Activated CD4-positive, alpha-beta T cell treated with anti-CD3 and anti-CD28 coated beads, Interleukin-2, amount 10 ng/mL, durations not matched to agents 7 days and 5 days (primary cell): ENCODE results near the gene RNF4. TPM values are rescaled to one million over a fixed set of nuclear protein-coding genes. Genes with fewer than 3 reads are reported as not detected.
"Not testable (repeated sequence)": the region's sequence is repeated elsewhere in the genome, so short reads cannot be mapped to it uniquely, and the experiment has no call there.

Experiments
- CTCF ChIA-PET: fragments of 350-600 bp; sonication (Branson Sonifier 250); formaldehyde crosslinking; loops from one replicate; lab custom pipeline; 2021; ENCODE audit warnings: antibody characterized with exemption; lab: Charles Lee
- POLR2A ChIA-PET: fragments of 350-600 bp; sonication (Branson Sonifier 250); formaldehyde crosslinking; loops from one replicate; lab custom pipeline; 2021; ENCODE audit warnings: antibody characterized with exemption; lab: Charles Lee
- DNase-seq: peaks from one replicate; pipeline ENCODE4 v3.0.0-alpha.2; 2020
- H3K27ac Mint-ChIP-seq: one replicate; pipeline ENCODE4 v1.8.0; 2021; ENCODE audit warnings: mild to moderate bottlenecking, moderate library complexity, mixed read lengths
- H3K27me3 Mint-ChIP-seq: one replicate; pipeline ENCODE4 v1.8.0; 2021; ENCODE audit warnings: mixed read lengths
- H3K36me3 Mint-ChIP-seq: one replicate; pipeline ENCODE4 v1.8.0; 2021; ENCODE audit warnings: low read depth, mixed read lengths
- H3K4me1 Mint-ChIP-seq: one replicate; pipeline ENCODE4 v1.8.0; 2021; ENCODE audit warnings: mixed read lengths
- H3K4me3 Mint-ChIP-seq: one replicate; pipeline ENCODE4 v1.8.0; 2021; ENCODE audit warnings: mild to moderate bottlenecking, moderate library complexity, mixed read lengths
- H3K9me3 Mint-ChIP-seq: one replicate; pipeline ENCODE4 v1.8.0; 2021; ENCODE audit warnings: mixed read lengths
- total RNA-seq, 2 experiments: library from RNA; stranded (reverse); gene quantifications; one replicate each; pipeline ENCODE4 v1.2.3, GENCODE V29; 2021

The RNF4 gene
- total RNA-seq, 2 experiments from 2014 or later, result 96.2 to 102 TPM

GRCh38 chr4:2429945-2430757 is 38.8 kb upstream of the RNF4 start:
- CTCF ChIA-PET, result interaction anchor here (0.6 to 1.1 kb wide), 3 partner anchors 11 to 24 kb away, joined by 3 to 4 read pairs (median 4); partner anchors contain the start of gene CFAP99
- H3K4me1 Mint-ChIP-seq, H3K27ac Mint-ChIP-seq, H3K9me3 Mint-ChIP-seq, POLR2A ChIA-PET, DNase-seq, H3K27me3 Mint-ChIP-seq, H3K4me3 Mint-ChIP-seq, H3K36me3 Mint-ChIP-seq: not testable (repeated sequence)

DNA sequence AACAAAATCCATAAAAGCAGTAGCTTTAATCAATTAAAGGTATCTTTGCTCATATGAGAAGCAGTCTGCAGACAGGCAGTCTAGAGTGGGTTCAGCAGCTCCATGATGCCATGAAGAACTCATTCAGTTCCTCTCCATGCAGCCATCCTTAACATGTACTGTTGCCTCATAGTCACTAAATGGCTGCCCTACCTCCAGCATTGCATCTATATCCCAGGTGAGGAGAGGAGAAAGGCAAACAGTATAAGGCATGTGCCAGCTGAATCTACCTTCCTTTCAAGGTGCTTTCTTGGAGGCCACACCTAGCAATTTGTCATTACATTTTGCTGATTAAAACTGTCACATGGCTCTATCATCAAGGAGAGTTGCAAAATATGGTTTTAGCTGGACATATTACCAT is 36.9 kb upstream of the RNF4 start:
- no peaks in the 10 kb centered on the region for H3K27me3 Mint-ChIP-seq
- DNase-seq, result no peak
- H3K36me3 Mint-ChIP-seq, result no peaks in the 10 kb centered on the region
- H3K4me3 Mint-ChIP-seq, result no peak overlapping the region
- CTCF ChIA-PET, result interaction anchor here (0.6 to 1.4 kb wide), 3 partner anchors 9 to 19 kb away, joined by 3 to 5 read pairs (median 3); no protein-coding TSS in a partner anchor
- H3K9me3 Mint-ChIP-seq, result no peaks in the 10 kb centered on the region
- POLR2A ChIA-PET, result no interaction called here
- no peak overlapping the region for H3K27ac Mint-ChIP-seq
- H3K4me1 Mint-ChIP-seq, result no peaks in the 10 kb centered on the region

- CTCF ChIA-PET, result interaction anchor here (2.2 kb wide), 1 partner anchor 11 kb away, joined by 8 read pairs; no protein-coding TSS in a partner anchor
- Mint-ChIP-seq H3K36me3 (no peaks in the 10 kb centered on the region), H3K4me1 (no peaks in the 10 kb centered on the region), H3K27me3 (no peaks in the 10 kb centered on the region), H3K4me3 (no peak overlapping the region), H3K9me3 (no peaks in the 10 kb centered on the region), H3K27ac (no peak overlapping the region)
- POLR2A ChIA-PET, result no interaction called here
- no peak for DNase-seq
These were observed 35.8 kb upstream of the RNF4 start for GRCh38 chr4:2432991-2433530.

GRCh38 chr4:2433609-2434350 is 35.1 kb upstream of the RNF4 start:
- ChIA-PET POLR2A (no interaction called here), CTCF (interaction anchor here (0.9 to 2.2 kb wide), 2 partner anchors 12 to 15 kb away, joined by 3 to 8 read pairs; partner anchors contain the start of gene CFAP99)
- no peaks in the 10 kb centered on the region for H3K4me1 Mint-ChIP-seq
- H3K27me3 Mint-ChIP-seq, result no peaks in the 10 kb centered on the region
- H3K9me3 Mint-ChIP-seq, result no peaks in the 10 kb centered on the region
- H3K27ac Mint-ChIP-seq, result no peak overlapping the region
- H3K36me3 Mint-ChIP-seq, result no peaks in the 10 kb centered on the region
- no peak for DNase-seq
- H3K4me3 Mint-ChIP-seq, result no peak overlapping the region

GRCh38 chr4:2434420-2434819 is 34.5 kb upstream of the RNF4 start:
- ChIA-PET CTCF (interaction anchor here (0.9 to 2.2 kb wide), 2 partner anchors 12 to 16 kb away, joined by 3 to 8 read pairs; partner anchors contain the start of gene CFAP99), POLR2A (no interaction called here)
- DNase-seq, result no peak
- Mint-ChIP-seq H3K27me3 (no peaks in the 10 kb centered on the region), H3K4me3 (no peak overlapping the region), H3K4me1 (no peaks in the 10 kb centered on the region), H3K36me3 (no peaks in the 10 kb centered on the region), H3K9me3 (no peaks in the 10 kb centered on the region), H3K27ac (no peak overlapping the region)

DNA sequence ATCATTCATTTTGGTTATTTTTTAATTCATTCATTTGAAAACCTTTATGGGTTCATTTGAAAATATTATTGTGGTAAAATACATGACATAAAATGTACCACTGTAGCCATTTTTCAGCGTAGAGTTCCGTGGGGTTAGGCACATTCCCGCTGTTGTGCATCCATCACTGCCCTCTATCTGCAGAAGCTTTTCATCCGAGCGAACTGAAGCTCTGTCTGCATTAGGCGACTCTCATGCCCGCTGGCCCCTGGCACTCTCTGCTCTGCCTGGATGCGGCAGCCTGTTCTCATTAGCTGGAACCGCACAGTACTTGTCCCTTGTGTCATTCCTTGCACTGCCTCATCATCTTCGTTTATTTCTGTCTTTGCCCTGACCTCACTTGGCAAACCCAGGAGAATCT is 32.6 kb upstream of the RNF4 start:
- Mint-ChIP-seq H3K9me3 (no peaks in the 10 kb centered on the region), H3K4me3 (no peak overlapping the region), H3K27ac (no peak overlapping the region), H3K27me3 (no peaks in the 10 kb centered on the region), H3K36me3 (no peaks in the 10 kb centered on the region), H3K4me1 (no peaks in the 10 kb centered on the region)
- no peak for DNase-seq
- CTCF ChIA-PET, result interaction anchor here (1.2 to 1.3 kb wide), 3 partner anchors 13 to 216 kb away, joined by 3 to 5 read pairs (median 3); no protein-coding TSS in a partner anchor
- POLR2A ChIA-PET, result no interaction called here

- H3K27ac Mint-ChIP-seq, result no peak overlapping the region
- no peak for DNase-seq
- H3K4me1 Mint-ChIP-seq, result peaks cover 3% of the 10 kb centered on the region
- ChIA-PET CTCF (interaction anchor here (1.2 to 1.3 kb wide), 3 partner anchors 14 to 217 kb away, joined by 3 to 5 read pairs (median 3); no protein-coding TSS in a partner anchor), POLR2A (no interaction called here)
- no peaks in the 10 kb centered on the region for H3K36me3 Mint-ChIP-seq
- no peaks in the 10 kb centered on the region for H3K27me3 Mint-ChIP-seq
- no peak overlapping the region for H3K4me3 Mint-ChIP-seq
- H3K9me3 Mint-ChIP-seq, result no peaks in the 10 kb centered on the region
These were observed 32.0 kb upstream of the RNF4 start for GRCh38 chr4:2436761-2437474.

DNA sequence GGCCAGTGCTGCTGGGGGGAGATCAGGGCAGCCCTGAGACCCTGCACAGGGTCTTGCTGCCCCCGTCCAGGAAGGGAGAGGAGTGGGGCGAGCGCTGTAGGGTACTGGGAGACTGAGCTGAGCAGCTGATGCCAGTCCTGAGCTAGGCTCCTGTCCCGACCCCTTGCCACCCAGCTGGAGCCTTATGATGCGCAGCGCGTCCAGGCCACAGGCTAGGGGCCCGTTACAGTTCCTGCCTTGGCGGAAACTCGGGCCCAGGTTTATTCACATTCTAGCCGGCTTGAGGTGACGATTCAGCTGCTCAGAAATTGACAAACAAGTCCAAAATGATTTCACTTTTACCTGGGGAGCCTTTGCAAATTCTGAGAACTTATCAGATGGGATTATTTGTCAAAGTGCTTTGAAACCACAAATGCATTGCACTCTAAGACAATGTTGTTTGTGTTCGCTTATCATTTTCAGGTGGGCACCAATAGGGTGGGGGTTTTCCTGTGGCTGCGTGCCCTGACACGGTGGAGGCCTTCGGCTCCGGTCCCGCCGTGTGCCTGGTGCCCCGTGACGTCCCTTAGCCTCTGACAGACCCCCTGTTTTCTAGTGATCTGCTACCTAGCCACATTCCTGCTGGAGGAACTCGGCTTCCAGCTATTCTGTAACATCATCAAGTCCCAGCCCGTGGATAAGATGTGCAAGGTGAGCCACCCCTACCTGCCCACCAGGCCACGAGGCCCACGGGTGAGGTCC is 31.3 kb upstream of the RNF4 start:
- DNase-seq, result no peak
- peaks cover 3% of the 10 kb centered on the region for H3K4me1 Mint-ChIP-seq
- CTCF ChIA-PET, result no interaction called here
- no peaks in the 10 kb centered on the region for H3K9me3 Mint-ChIP-seq
- no peaks in the 10 kb centered on the region for H3K36me3 Mint-ChIP-seq
- H3K27ac Mint-ChIP-seq, result no peak overlapping the region
- POLR2A ChIA-PET, result no interaction called here
- H3K4me3 Mint-ChIP-seq, result no peak overlapping the region
- no peaks in the 10 kb centered on the region for H3K27me3 Mint-ChIP-seq

GRCh38 chr4:2438822-2439718 is 29.8 kb upstream of the RNF4 start:
- Mint-ChIP-seq H3K27me3 (no peaks in the 10 kb centered on the region), H3K9me3 (no peaks in the 10 kb centered on the region), H3K27ac (no peak overlapping the region), H3K4me1 (peaks cover 3% of the 10 kb centered on the region), H3K36me3 (no peaks in the 10 kb centered on the region), H3K4me3 (no peak overlapping the region)
- no peak for DNase-seq
- POLR2A ChIA-PET, result interaction anchor here (0.6 kb wide), 1 partner anchor 713 kb away, joined by 3 read pairs; no protein-coding TSS in a partner anchor
- CTCF ChIA-PET, result interaction anchor here (0.6 kb wide), 1 partner anchor 81 kb away, joined by 3 read pairs; no protein-coding TSS in a partner anchor

DNA sequence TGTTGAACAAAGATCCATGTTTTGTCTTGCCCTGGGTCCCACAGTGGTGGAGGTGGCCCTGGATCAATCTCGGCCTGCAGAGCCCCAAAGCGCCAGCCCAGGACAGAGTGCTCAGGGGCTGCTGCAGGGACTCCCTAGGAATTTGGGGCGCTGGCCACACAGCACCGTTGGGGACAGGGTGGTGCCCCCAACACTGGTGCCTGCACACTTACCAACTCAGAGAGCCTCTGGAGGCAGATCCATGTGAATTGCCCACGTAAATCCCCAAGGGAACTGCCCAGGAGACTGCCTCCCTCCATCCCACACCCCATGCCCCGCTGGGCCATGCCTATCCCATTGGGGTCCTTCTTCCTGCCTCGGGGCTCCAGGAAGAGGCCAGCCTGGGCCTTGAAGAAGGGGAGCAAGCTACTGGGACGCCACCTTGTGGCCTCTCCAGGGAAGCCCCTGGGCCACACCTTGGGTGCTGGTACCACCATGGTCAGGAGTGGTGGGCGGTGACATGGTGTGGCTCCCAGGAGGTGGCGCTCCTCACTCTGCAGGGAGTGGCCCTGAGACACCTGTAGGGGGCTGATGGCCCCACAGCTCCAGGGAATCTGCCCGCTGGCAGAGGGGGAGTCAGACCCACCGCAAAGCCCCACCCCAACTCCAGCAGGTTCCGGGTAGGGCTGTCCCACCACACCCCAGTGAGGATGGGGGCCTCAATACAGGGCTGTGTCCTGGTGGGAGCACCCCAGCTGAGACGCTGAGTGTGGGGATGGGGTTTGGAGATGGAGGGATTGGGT is 27.3 kb upstream of the RNF4 start:
- CTCF ChIA-PET, result interaction anchor here (0.6 to 3.5 kb wide), 18 partner anchors 9 to 222 kb away, joined by 3 to 22 read pairs (median 4); partner anchors contain the start of genes HAUS3, POLN and RNF4
- Mint-ChIP-seq H3K36me3 (no peaks in the 10 kb centered on the region), H3K27ac (no peak overlapping the region), H3K27me3 (no peaks in the 10 kb centered on the region), H3K4me1 (peaks cover 3% of the 10 kb centered on the region), H3K9me3 (no peaks in the 10 kb centered on the region), H3K4me3 (no peak overlapping the region)
- POLR2A ChIA-PET, result no interaction called here
- DNase-seq, result peak; percentile 76
